ENCODE data around the gene TMPRSS12.
"Not testable (repeated sequence)": the region's sequence is repeated elsewhere in the genome, so short reads cannot be mapped to it uniquely, and the experiment has no call there.

The TMPRSS12 gene

DNA sequence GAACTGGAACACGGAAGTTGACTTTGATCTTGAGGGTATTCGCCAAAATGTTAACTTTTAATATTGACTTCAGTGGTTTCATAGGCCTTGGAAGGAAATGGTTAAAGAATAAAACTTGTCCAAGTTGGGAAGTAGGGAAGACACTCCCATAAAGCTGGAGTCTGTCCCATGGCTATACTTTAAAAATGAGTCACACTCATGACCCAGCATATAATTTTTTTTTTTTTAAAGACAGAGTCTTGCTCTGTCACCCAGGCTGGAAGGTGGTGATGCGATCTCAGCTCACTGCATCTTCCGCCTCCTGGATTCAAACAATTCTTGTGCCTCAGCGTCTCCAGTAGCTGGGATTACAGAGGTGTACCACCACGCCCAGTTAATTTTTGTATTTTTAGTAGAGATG lies 19.6 kb downstream of the TMPRSS12 start:
- Histone ChIP-seq H3K27me3 (ENCODE audit: insufficient read depth, low read length, poor library complexity, severe bottlenecking) (no peaks in the 10 kb centered on the region), H4K20me1 (ENCODE audit: insufficient read depth, low read length, poor library complexity, severe bottlenecking) (no peaks in the 10 kb centered on the region), H3K4me2 (ENCODE audit: low read depth, low read length, poor library complexity, severe bottlenecking) (no peak overlapping the region), H3K4me3 (ENCODE audit: low read length, poor library complexity, severe bottlenecking) (no peak overlapping the region), H3K9me3 (ENCODE audit: insufficient read depth, low read depth, low read length) (peaks cover 2% of the 10 kb centered on the region; the same call in 1 of the 2 replicates), H3K9ac (ENCODE audit: low read depth, low read length, poor library complexity, severe bottlenecking) (no peak overlapping the region), H2AFZ (ENCODE audit: low read length) (no peak overlapping the region), H3K79me2 (ENCODE audit: insufficient read depth, low read length) (no peaks in the 10 kb centered on the region), H3K36me3 (ENCODE audit: insufficient read depth, low read length) (no peaks in the 10 kb centered on the region), H3K9me2 (replicated peaks; ENCODE audit: low read depth, low read length) (no peaks in the 10 kb centered on the region), H3K4me1 (ENCODE audit: insufficient read depth, low read length, poor library complexity, severe bottlenecking) (no peaks in the 10 kb centered on the region), H3F3A (ENCODE audit: low read depth) (no peaks in the 10 kb centered on the region)
- TF ChIP-seq EZH2phosphoT487 (IDR thresholded peaks at IDR 0.05; ENCODE audit: borderline replicate concordance): no peak
- TF ChIP-seq, protein P1, sequence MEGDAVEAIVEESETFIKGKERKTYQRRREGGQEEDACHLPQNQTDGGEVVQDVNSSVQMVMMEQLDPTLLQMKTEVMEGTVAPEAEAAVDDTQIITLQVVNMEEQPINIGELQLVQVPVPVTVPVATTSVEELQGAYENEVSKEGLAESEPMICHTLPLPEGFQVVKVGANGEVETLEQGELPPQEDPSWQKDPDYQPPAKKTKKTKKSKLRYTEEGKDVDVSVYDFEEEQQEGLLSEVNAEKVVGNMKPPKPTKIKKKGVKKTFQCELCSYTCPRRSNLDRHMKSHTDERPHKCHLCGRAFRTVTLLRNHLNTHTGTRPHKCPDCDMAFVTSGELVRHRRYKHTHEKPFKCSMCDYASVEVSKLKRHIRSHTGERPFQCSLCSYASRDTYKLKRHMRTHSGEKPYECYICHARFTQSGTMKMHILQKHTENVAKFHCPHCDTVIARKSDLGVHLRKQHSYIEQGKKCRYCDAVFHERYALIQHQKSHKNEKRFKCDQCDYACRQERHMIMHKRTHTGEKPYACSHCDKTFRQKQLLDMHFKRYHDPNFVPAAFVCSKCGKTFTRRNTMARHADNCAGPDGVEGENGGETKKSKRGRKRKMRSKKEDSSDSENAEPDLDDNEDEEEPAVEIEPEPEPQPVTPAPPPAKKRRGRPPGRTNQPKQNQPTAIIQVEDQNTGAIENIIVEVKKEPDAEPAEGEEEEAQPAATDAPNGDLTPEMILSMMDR (conservative IDR thresholded peaks at IDR 0.05; ENCODE audit: low read length): no peak

DNA sequence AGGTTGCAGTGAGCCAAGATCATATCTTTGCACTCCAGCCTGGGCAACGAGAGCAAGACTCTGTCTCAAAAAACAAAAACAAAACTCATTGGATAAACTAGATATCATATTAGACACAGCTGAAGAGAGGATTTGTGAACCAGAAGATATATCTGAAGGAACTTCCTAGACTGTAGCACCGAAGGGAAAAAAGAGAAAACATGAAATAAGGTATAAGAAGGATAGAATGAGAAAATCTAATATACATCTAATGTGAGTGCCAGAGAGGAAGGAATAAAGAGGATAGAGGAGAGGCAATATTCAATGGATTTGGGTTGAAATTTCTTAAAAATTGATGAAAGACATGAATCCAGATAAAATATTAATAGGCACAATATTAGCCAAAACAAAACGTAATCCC lies 22.5 kb downstream of the TMPRSS12 start:
- Histone ChIP-seq H3K9ac (ENCODE audit: low read depth, low read length, poor library complexity, severe bottlenecking) (no peak overlapping the region), H3K4me3 (ENCODE audit: low read length, poor library complexity, severe bottlenecking) (no peak overlapping the region), H2AFZ (ENCODE audit: low read length) (no peak overlapping the region), H3K36me3 (ENCODE audit: insufficient read depth, low read length) (no peaks in the 10 kb centered on the region), H3K9me3 (ENCODE audit: insufficient read depth, low read depth, low read length) (peaks cover 2% of the 10 kb centered on the region; the same call in 1 of the 2 replicates), H3K9me2 (replicated peaks; ENCODE audit: low read depth, low read length) (no peaks in the 10 kb centered on the region), H3F3A (ENCODE audit: low read depth) (no peaks in the 10 kb centered on the region), H3K4me1 (ENCODE audit: insufficient read depth, low read length, poor library complexity, severe bottlenecking) (no peaks in the 10 kb centered on the region), H3K4me2 (ENCODE audit: low read depth, low read length, poor library complexity, severe bottlenecking) (no peak overlapping the region), H4K20me1 (ENCODE audit: insufficient read depth, low read length, poor library complexity, severe bottlenecking) (no peaks in the 10 kb centered on the region), H3K27me3 (ENCODE audit: insufficient read depth, low read length, poor library complexity, severe bottlenecking) (no peaks in the 10 kb centered on the region), H3K79me2 (ENCODE audit: insufficient read depth, low read length) (no peaks in the 10 kb centered on the region)
- TF ChIP-seq EZH2phosphoT487 (IDR thresholded peaks at IDR 0.05; ENCODE audit: borderline replicate concordance): no peak
- TF ChIP-seq, protein P1 (conservative IDR thresholded peaks at IDR 0.05; ENCODE audit: low read length): no peak

DNA sequence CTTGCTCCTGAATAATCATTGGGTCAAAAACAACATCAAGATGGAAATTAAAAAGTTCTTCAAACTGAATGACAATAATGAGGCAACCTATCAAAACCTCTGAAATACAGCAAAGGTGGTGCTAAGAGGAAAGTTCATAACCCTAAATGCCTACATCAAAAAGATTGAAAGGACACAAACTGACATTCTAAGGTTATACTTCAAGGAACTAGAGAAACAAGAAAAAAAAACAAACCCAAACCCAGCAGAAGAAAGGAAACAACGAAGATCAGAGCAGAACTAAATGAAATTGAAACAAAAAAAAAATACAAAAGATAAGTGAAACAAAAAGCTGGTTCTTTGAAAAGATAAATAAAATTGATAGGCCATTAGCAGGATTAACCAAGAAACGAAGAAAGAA lies 26.2 kb downstream of the TMPRSS12 start:
- H3K36me3 ChIP-seq (ENCODE audit: insufficient read depth, low read length); H3K9me2 ChIP-seq (replicated peaks; ENCODE audit: low read depth, low read length); H3K9ac ChIP-seq (ENCODE audit: low read depth, low read length, poor library complexity, severe bottlenecking); H3K79me2 ChIP-seq (ENCODE audit: insufficient read depth, low read length); H3K4me1 ChIP-seq (ENCODE audit: insufficient read depth, low read length, poor library complexity, severe bottlenecking); H3K4me3 ChIP-seq (ENCODE audit: low read length, poor library complexity, severe bottlenecking); H2AFZ ChIP-seq (ENCODE audit: low read length); H4K20me1 ChIP-seq (ENCODE audit: insufficient read depth, low read length, poor library complexity, severe bottlenecking); H3K4me2 ChIP-seq (ENCODE audit: low read depth, low read length, poor library complexity, severe bottlenecking); H3F3A ChIP-seq (ENCODE audit: low read depth); H3K27me3 ChIP-seq (ENCODE audit: insufficient read depth, low read length, poor library complexity, severe bottlenecking); H3K9me3 ChIP-seq (ENCODE audit: insufficient read depth, low read depth, low read length): not testable (repeated sequence)

DNA sequence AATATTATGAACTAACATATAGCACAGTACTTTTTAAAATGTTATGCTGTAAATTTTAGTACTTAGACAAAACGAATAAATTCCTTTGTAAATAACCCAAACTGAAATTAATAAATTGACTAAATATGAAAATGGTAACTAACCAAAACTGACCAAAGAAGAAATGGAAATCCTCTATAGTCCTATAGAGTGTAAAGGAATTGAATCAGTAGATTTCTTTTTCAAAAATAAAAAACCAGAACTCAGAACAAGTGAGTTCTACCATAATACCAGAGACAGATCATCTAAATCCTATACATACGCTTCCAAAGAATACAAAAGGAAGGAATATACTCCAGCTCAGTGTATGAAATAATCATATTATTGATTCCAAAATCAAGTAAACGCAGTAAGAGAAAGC lies 39.8 kb downstream of the TMPRSS12 start:
- Histone ChIP-seq H3K4me1 (ENCODE audit: insufficient read depth, low read length, poor library complexity, severe bottlenecking) (no peaks in the 10 kb centered on the region), H4K20me1 (ENCODE audit: insufficient read depth, low read length, poor library complexity, severe bottlenecking) (no peaks in the 10 kb centered on the region), H3K36me3 (ENCODE audit: insufficient read depth, low read length) (no peaks in the 10 kb centered on the region), H3K4me2 (ENCODE audit: low read depth, low read length, poor library complexity, severe bottlenecking) (no peak overlapping the region), H3K9me2 (replicated peaks; ENCODE audit: low read depth, low read length) (no peaks in the 10 kb centered on the region), H3K9me3 (ENCODE audit: insufficient read depth, low read depth, low read length) (peaks cover 9% of the 10 kb centered on the region; the same call in 1 of the 2 replicates), H3K9ac (ENCODE audit: low read depth, low read length, poor library complexity, severe bottlenecking) (no peak overlapping the region), H3K27me3 (ENCODE audit: insufficient read depth, low read length, poor library complexity, severe bottlenecking) (no peaks in the 10 kb centered on the region), H2AFZ (ENCODE audit: low read length) (no peak overlapping the region), H3F3A (ENCODE audit: low read depth) (no peaks in the 10 kb centered on the region), H3K4me3 (ENCODE audit: low read length, poor library complexity, severe bottlenecking) (no peak overlapping the region), H3K79me2 (ENCODE audit: insufficient read depth, low read length) (no peaks in the 10 kb centered on the region)
- TF ChIP-seq EZH2phosphoT487 (IDR thresholded peaks at IDR 0.05; ENCODE audit: borderline replicate concordance): no peak
- TF ChIP-seq, protein P1 (conservative IDR thresholded peaks at IDR 0.05; ENCODE audit: low read length): no peak
